Liver (tissue), 9 donors: ENCODE measurements around the gene USHBP1. TPM values are rescaled to one million over a fixed set of nuclear protein-coding genes. Genes with fewer than 3 reads are reported as not detected.
A peak's percentile ranks its signal among the peaks of the same experiment; 100 is the strongest.

Experiments
- DNase-seq: peaks from one replicate; pipeline ENCODE4 v3.0.0-alpha.2; 2017; ENCODE audit warnings: low spot score
- H3K27ac ChIP-seq, 2 donors: one replicate each; pipeline ENCODE4 v1.7.0; 2013; ENCODE audit warnings: inconsistent platforms in 2 of 2, low read length in 2 of 2, control low read depth in 1 of 2, low read depth in 1 of 2, mild to moderate bottlenecking in 1 of 2
- H3K27me3 ChIP-seq, 4 donors: one replicate each; pipeline versions ENCODE4 v1.6.1 to v1.7.0; 2013; ENCODE audit warnings: low read length in 3 of 4, inconsistent platforms in 1 of 4, mild to moderate bottlenecking in 1 of 4, moderate library complexity in 1 of 4; ENCODE audit not compliant: control insufficient read depth in 4 of 4, insufficient read depth in 4 of 4
- H3K36me3 ChIP-seq, 4 donors: one replicate each; pipeline versions ENCODE4 v1.6.1 to v1.7.0; 2013; ENCODE audit warnings: low read length in 3 of 4, mild to moderate bottlenecking in 3 of 4, low read depth in 1 of 4, moderate library complexity in 1 of 4; ENCODE audit not compliant: control insufficient read depth in 4 of 4, insufficient read depth in 3 of 4
- H3K4me1 ChIP-seq, 4 donors: one replicate each; pipeline versions ENCODE4 v1.6.1 to v1.7.0; 2013; ENCODE audit warnings: low read length in 3 of 4, mild to moderate bottlenecking in 3 of 4, moderate library complexity in 1 of 4; ENCODE audit not compliant: control insufficient read depth in 4 of 4, insufficient read depth in 4 of 4
- H3K4me3 ChIP-seq, 3 donors: one replicate each; pipeline versions ENCODE4 v1.6.1 to v1.7.0; 2013; ENCODE audit warnings: low read length in 3 of 3, control low read depth in 1 of 3, low read depth in 1 of 3, mild to moderate bottlenecking in 1 of 3
- H3K9ac ChIP-seq, 2 donors: one replicate each; pipeline ENCODE4 v1.7.0; 2013; ENCODE audit warnings: low read length in 2 of 2, mild to moderate bottlenecking in 2 of 2, moderate library complexity in 2 of 2, control low read depth in 1 of 2, low read depth in 1 of 2
- H3K9me3 ChIP-seq, 4 donors: one replicate each; pipeline versions ENCODE4 v1.6.1 to v1.7.0; 2013; ENCODE audit warnings: low read length in 3 of 4; ENCODE audit not compliant: control insufficient read depth in 4 of 4
- EGR1 ChIP-seq, 2 donors: IDR thresholded peaks; 2 replicates each; pipeline ENCODE4 v1.6.1; 2016 to 2018; ENCODE audit warnings: antibody characterized with exemption in 2 of 2, low read depth in 2 of 2
- FOXA1 ChIP-seq: IDR thresholded peaks from 2 replicates; pipeline ENCODE4 v1.6.1; 2016; ENCODE audit warnings: antibody characterized with exemption
- FOXA2 ChIP-seq: IDR thresholded peaks from 2 replicates; pipeline ENCODE4 v1.6.1; 2016; ENCODE audit warnings: antibody characterized with exemption
- GABPA ChIP-seq, 2 donors: IDR thresholded peaks in 1 of 2; conservative IDR thresholded peaks in 1 of 2; 2 replicates each; pipeline ENCODE4 v1.6.1; 2016; ENCODE audit warnings: antibody characterized with exemption in 2 of 2, mild to moderate bottlenecking in 1 of 2, moderate library complexity in 1 of 2
- HNF4A ChIP-seq, 2 donors: conservative IDR thresholded peaks; 2 replicates each; pipeline ENCODE4 v1.6.1; 2016; ENCODE audit warnings: antibody characterized with exemption in 2 of 2, mild to moderate bottlenecking in 2 of 2
- HNF4G ChIP-seq: IDR thresholded peaks from 2 replicates; pipeline ENCODE4 v1.6.1; 2016; ENCODE audit warnings: antibody characterized with exemption
- JUND ChIP-seq, 2 donors: IDR thresholded peaks; 2 replicates each; pipeline ENCODE4 v1.6.1; 2016; ENCODE audit warnings: antibody characterized with exemption in 2 of 2
- NR2F2 ChIP-seq: IDR thresholded peaks from 2 replicates; pipeline ENCODE4 v1.6.1; 2016; ENCODE audit warnings: antibody characterized with exemption
- RAD21 ChIP-seq, 2 donors: IDR thresholded peaks; 2 replicates each; pipeline ENCODE4 v1.6.1; 2016; ENCODE audit warnings: antibody characterized with exemption in 2 of 2, mild to moderate bottlenecking in 2 of 2
- RXRA ChIP-seq, 2 donors: IDR thresholded peaks; 2 replicates each; pipeline ENCODE4 v1.6.1; 2017 to 2018; ENCODE audit warnings: antibody characterized with exemption in 2 of 2, mild to moderate bottlenecking in 1 of 2
- SP1 ChIP-seq: IDR thresholded peaks from 2 replicates; pipeline ENCODE4 v1.6.1; 2018; ENCODE audit warnings: antibody characterized with exemption, mild to moderate bottlenecking
- TAF1 ChIP-seq: conservative IDR thresholded peaks from 2 replicates; pipeline ENCODE4 v1.6.1; 2016; ENCODE audit warnings: antibody characterized with exemption, mild to moderate bottlenecking
- YY1 ChIP-seq: IDR thresholded peaks from 2 replicates; pipeline ENCODE4 v1.6.1; 2016; ENCODE audit warnings: antibody characterized with exemption, mild to moderate bottlenecking
- WGBS: extraction: QIAGEN DNeasy Blood & Tissue Kit; methylation state at CpG from one replicate; pipeline ENCODE4 v1.1.7; 2013; 5-methylcytosine and 5-hydroxymethylcytosine counted together
- polyA plus RNA-seq, 2 donors: library from polyadenylated mRNA; stranded (reverse) in 1 of 2; unstranded in 1 of 2; fragments of 200-250 nt in 1 of 2; fragments of >200 nt in 1 of 2; fragmentation: Nextera tagmentation in 1 of 2; extraction: Ambion mirVana in 1 of 2; gene quantifications; one replicate each; pipeline versions ENCODE4 v1.2.1 to v1.2.3, GENCODE V29; 2013 to 2015
- total RNA-seq, 2 donors: library from RNA; depleted of rRNA; stranded (reverse); fragments of >200 nt; gene quantifications; one replicate each; pipeline ENCODE4 v1.2.3, GENCODE V29; 2014
- TF ChIP-seq, protein P1 (sequence below): fragments of 150-350 bp; IDR thresholded peaks from 2 replicates; pipeline ENCODE4 v1.5.1; 2017; ENCODE audit warnings: improper control_type of control experiment, low read depth, low read length; ENCODE audit not compliant: missing input control
- TF ChIP-seq, protein P2 (sequence below): IDR thresholded peaks from 2 replicates; pipeline ENCODE4 v1.6.1; 2016; ENCODE audit warnings: antibody characterized with exemption
- TF ChIP-seq, protein P3 (sequence below): IDR thresholded peaks from 2 replicates; pipeline ENCODE4 v1.6.1; 2016; ENCODE audit warnings: antibody characterized with exemption, mild to moderate bottlenecking
- TF ChIP-seq, protein P4 (sequence below): IDR thresholded peaks from 2 replicates; pipeline ENCODE4 v1.6.1; 2016; ENCODE audit warnings: antibody characterized with exemption
- TF ChIP-seq, protein P5 (sequence below): IDR thresholded peaks from 2 replicates; pipeline ENCODE4 v1.6.1; 2016; ENCODE audit warnings: antibody characterized with exemption
- donor health status: healthy.
- donor health status: healthy.
- donor health status: healthy.
- donor health status: healthy.
- donor health status: healthy.

The USHBP1 gene
- total and polyA plus RNA-seq, 4 donors, result 1.2 to 2.6 (median 1.9) TPM

DNA sequence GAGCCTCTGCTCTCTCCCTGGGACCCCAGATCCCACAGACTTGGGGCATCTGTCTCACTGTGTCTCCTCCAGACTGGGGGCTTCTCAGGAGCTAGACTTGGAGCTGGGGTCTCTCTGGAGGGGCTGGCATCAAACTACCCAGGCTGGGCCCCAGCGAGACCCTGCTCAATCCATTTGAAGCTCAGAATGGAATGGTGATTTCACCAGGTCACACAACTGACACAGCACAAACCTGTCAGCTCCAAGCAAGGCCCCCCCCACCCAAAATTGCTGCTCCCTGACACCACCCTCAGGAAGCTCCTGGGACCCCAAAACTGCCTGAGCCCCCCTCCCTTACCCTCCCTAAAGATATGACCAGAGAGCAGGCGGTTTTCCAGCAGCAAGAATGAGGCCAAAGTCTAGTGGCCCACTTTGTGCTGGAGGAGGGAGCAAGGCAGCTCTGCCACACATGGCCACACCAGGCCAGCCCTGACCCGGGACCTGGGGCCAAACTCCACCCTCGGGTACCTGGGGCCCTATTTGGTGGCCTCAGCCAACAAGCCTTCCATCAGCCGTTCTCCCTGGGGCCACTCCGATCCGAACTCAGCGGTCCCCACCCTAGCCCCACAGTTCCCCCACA is 21.2 kb downstream of the USHBP1 start:
- TF ChIP-seq, protein P1, sequence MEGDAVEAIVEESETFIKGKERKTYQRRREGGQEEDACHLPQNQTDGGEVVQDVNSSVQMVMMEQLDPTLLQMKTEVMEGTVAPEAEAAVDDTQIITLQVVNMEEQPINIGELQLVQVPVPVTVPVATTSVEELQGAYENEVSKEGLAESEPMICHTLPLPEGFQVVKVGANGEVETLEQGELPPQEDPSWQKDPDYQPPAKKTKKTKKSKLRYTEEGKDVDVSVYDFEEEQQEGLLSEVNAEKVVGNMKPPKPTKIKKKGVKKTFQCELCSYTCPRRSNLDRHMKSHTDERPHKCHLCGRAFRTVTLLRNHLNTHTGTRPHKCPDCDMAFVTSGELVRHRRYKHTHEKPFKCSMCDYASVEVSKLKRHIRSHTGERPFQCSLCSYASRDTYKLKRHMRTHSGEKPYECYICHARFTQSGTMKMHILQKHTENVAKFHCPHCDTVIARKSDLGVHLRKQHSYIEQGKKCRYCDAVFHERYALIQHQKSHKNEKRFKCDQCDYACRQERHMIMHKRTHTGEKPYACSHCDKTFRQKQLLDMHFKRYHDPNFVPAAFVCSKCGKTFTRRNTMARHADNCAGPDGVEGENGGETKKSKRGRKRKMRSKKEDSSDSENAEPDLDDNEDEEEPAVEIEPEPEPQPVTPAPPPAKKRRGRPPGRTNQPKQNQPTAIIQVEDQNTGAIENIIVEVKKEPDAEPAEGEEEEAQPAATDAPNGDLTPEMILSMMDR, result no peak
- TF ChIP-seq RXRA (IDR thresholded peaks at IDR 0.05), result peak; percentile 86 to 87
- TF ChIP-seq HNF4A (conservative IDR thresholded peaks at IDR 0.05), result peak; percentile 96 to 97
- TF ChIP-seq FOXA1, result no peak
- peak; percentile 88 for TF ChIP-seq SP1
- TF ChIP-seq GABPA (IDR thresholded peaks at IDR 0.05 in 1 of 2, conservative IDR thresholded peaks at IDR 0.05 in 1 of 2), result no peak
- TF ChIP-seq YY1, result peak; percentile 58
- TF ChIP-seq, protein P2, sequence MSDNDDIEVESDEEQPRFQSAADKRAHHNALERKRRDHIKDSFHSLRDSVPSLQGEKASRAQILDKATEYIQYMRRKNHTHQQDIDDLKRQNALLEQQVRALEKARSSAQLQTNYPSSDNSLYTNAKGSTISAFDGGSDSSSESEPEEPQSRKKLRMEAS, result peak; percentile 43
- TF ChIP-seq EGR1 (IDR thresholded peaks at IDR 0.05; ENCODE audit: low read depth in 2 of 2), result no peak
- no peak for TF ChIP-seq FOXA2
- TF ChIP-seq TAF1, result peak; percentile 24
- peak in 1 of 2 donors; percentile 26 for TF ChIP-seq RAD21 (IDR thresholded peaks at IDR 0.05)
- peak in 1 of 2 donors; percentile 32 for TF ChIP-seq JUND (IDR thresholded peaks at IDR 0.05)
- TF ChIP-seq, protein P3, sequence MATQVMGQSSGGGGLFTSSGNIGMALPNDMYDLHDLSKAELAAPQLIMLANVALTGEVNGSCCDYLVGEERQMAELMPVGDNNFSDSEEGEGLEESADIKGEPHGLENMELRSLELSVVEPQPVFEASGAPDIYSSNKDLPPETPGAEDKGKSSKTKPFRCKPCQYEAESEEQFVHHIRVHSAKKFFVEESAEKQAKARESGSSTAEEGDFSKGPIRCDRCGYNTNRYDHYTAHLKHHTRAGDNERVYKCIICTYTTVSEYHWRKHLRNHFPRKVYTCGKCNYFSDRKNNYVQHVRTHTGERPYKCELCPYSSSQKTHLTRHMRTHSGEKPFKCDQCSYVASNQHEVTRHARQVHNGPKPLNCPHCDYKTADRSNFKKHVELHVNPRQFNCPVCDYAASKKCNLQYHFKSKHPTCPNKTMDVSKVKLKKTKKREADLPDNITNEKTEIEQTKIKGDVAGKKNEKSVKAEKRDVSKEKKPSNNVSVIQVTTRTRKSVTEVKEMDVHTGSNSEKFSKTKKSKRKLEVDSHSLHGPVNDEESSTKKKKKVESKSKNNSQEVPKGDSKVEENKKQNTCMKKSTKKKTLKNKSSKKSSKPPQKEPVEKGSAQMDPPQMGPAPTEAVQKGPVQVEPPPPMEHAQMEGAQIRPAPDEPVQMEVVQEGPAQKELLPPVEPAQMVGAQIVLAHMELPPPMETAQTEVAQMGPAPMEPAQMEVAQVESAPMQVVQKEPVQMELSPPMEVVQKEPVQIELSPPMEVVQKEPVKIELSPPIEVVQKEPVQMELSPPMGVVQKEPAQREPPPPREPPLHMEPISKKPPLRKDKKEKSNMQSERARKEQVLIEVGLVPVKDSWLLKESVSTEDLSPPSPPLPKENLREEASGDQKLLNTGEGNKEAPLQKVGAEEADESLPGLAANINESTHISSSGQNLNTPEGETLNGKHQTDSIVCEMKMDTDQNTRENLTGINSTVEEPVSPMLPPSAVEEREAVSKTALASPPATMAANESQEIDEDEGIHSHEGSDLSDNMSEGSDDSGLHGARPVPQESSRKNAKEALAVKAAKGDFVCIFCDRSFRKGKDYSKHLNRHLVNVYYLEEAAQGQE, result peak; percentile 23
- TF ChIP-seq, protein P4, sequence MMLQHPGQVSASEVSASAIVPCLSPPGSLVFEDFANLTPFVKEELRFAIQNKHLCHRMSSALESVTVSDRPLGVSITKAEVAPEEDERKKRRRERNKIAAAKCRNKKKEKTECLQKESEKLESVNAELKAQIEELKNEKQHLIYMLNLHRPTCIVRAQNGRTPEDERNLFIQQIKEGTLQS, result no peak
- no peak for TF ChIP-seq NR2F2
- TF ChIP-seq, protein P5, sequence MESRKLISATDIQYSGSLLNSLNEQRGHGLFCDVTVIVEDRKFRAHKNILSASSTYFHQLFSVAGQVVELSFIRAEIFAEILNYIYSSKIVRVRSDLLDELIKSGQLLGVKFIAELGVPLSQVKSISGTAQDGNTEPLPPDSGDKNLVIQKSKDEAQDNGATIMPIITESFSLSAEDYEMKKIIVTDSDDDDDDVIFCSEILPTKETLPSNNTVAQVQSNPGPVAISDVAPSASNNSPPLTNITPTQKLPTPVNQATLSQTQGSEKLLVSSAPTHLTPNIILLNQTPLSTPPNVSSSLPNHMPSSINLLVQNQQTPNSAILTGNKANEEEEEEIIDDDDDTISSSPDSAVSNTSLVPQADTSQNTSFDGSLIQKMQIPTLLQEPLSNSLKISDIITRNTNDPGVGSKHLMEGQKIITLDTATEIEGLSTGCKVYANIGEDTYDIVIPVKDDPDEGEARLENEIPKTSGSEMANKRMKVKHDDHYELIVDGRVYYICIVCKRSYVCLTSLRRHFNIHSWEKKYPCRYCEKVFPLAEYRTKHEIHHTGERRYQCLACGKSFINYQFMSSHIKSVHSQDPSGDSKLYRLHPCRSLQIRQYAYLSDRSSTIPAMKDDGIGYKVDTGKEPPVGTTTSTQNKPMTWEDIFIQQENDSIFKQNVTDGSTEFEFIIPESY, result peak; percentile 23
- TF ChIP-seq HNF4G, result peak; percentile 94
- Histone ChIP-seq H3K4me3 (peak overlapping the region; percentile 75 to 89 (median 88)), H3K9ac (peak overlapping the region; percentile 64 to 69), H3K36me3 (peaks cover under 1 to 2% (median under 1%) of the 10 kb centered on the region in 4 donors), H3K9me3 (no peaks in the 10 kb centered on the region), H3K4me1 (peaks cover 19 to 70% (median 65%) of the 10 kb centered on the region in 4 donors), H3K27ac (peak overlapping the region; percentile 81), H3K27me3 (no peaks in the 10 kb centered on the region)
- WGBS, result 21% methylated on average over 8 of the region's 8 CpGs
- no peak for DNase-seq
